Measurements from ENCODE around the gene SMS. TPM values are rescaled to one million over a fixed set of nuclear protein-coding genes. Genes with fewer than 3 reads are reported as not detected.

SMS gene
- total RNA-seq, 4 donors from 2014 or later, result 6.4 to 84.3 (median 37.8) TPM

GRCh38 chrX:22037911-22038537, 97.5 kb downstream of the SMS start:
- TF ChIP-seq CTCF (IDR thresholded peaks at IDR 0.05) (no peak), POLR2A (IDR thresholded peaks at IDR 0.05) (no peak)
- H3K36me3 ChIP-seq, result no peaks in the 10 kb centered on the region
- no peaks in the 10 kb centered on the region for H3K27me3 ChIP-seq
- no peaks in the 10 kb centered on the region for H3K9me3 ChIP-seq
- H3K27ac ChIP-seq, result no peak overlapping the region
- no peak overlapping the region for H3K4me3 ChIP-seq
- intact Hi-C loops (cut with DNase I; ENCODE audit: low total_unique reads), result no loop called here
- no peak for DNase-seq
- no peaks in the 10 kb centered on the region for H3K4me1 ChIP-seq

DNA sequence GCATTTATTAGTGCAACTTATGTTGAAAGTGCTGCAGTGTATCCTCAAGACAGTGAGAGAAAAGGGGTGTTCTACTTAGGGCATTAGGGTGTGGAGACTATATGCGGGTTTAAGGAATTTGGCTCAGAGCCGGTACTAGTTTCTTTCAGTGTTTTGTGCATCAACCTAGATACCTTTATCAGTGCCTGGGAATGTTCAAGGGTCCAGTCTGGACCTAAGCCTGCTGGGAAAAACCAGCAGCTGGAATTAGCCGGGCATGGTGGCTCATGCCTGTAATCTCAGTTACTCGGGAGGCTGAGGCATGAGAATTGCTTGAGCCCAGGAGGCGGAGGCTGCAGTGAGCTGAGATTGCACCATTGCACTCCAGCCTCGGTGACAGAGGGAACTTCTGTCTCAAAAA, 99.0 kb downstream of the SMS start:
- intact Hi-C loops (cut with DNase I; ENCODE audit: low total_unique reads), result no loop called here
- Histone ChIP-seq H3K4me3 (no peak overlapping the region), H3K36me3 (no peaks in the 10 kb centered on the region), H3K9me3 (no peaks in the 10 kb centered on the region), H3K27ac (no peak overlapping the region), H3K4me1 (no peaks in the 10 kb centered on the region), H3K27me3 (no peaks in the 10 kb centered on the region)
- TF ChIP-seq POLR2A (IDR thresholded peaks at IDR 0.05) (no peak), CTCF (IDR thresholded peaks at IDR 0.05) (no peak)
- no peak for DNase-seq

- no peaks in the 10 kb centered on the region for H3K27me3 ChIP-seq
- H3K27ac ChIP-seq, result no peak overlapping the region
- no peak for DNase-seq
- TF ChIP-seq POLR2A (IDR thresholded peaks at IDR 0.05), result no peak
- no peak for TF ChIP-seq CTCF (IDR thresholded peaks at IDR 0.05)
- H3K9me3 ChIP-seq, result no peaks in the 10 kb centered on the region
- intact Hi-C loops (cut with DNase I; ENCODE audit: low total_unique reads), result no loop called here
- H3K4me1 ChIP-seq, result no peaks in the 10 kb centered on the region
- H3K36me3 ChIP-seq, result no peaks in the 10 kb centered on the region
- H3K4me3 ChIP-seq, result no peak overlapping the region
Measured at GRCh38 chrX:22040184-22040583, 99.7 kb downstream of the SMS start.

- Histone ChIP-seq H3K36me3 (no peaks in the 10 kb centered on the region), H3K27ac (no peak overlapping the region), H3K4me3 (no peak overlapping the region), H3K4me1 (no peaks in the 10 kb centered on the region), H3K27me3 (no peaks in the 10 kb centered on the region), H3K9me3 (no peaks in the 10 kb centered on the region)
- DNase-seq, result no peak
- intact Hi-C loops (cut with DNase I; ENCODE audit: low total_unique reads), result no loop called here
- no peak for TF ChIP-seq POLR2A (IDR thresholded peaks at IDR 0.05)
- no peak for TF ChIP-seq CTCF (IDR thresholded peaks at IDR 0.05)
Measured at GRCh38 chrX:22041907-22042530, 101.5 kb downstream of the SMS start.

- H3K36me3 ChIP-seq, result no peaks in the 10 kb centered on the region
- no peak overlapping the region for H3K27ac ChIP-seq
- no peaks in the 10 kb centered on the region for H3K27me3 ChIP-seq
- TF ChIP-seq POLR2A (IDR thresholded peaks at IDR 0.05) (no peak), CTCF (IDR thresholded peaks at IDR 0.05) (no peak)
- H3K4me3 ChIP-seq, result no peak overlapping the region
- no peak for DNase-seq
- no peaks in the 10 kb centered on the region for H3K4me1 ChIP-seq
- no peaks in the 10 kb centered on the region for H3K9me3 ChIP-seq
- intact Hi-C loops (cut with DNase I; ENCODE audit: low total_unique reads), result no loop called here
Measured at GRCh38 chrX:22043872-22044271, 103.4 kb downstream of the SMS start.

Other genes starting within 250 kb of the SMS start
- 1 to 10 TPM in 1 of 4 donors, under 1 TPM in 1, not detected in 2; 0.62 to 1.2 TPM for gene SMPX, start 182.6 kb upstream of the SMS start, total RNA-seq
- gene MBTPS2, start 101.1 kb upstream of the SMS start, total RNA-seq, result 10 to 100 TPM in 2 of 4 donors, 1 to 10 TPM in 2; 1.8 to 24.5 (median 12.9) TPM
- 1 to 10 TPM in 2 of 4 donors, under 1 TPM in 1, not detected in 1; 0.26 to 4.4 (median 3.7) TPM for gene YY2, start 84.7 kb upstream of the SMS start, total RNA-seq
- 1 to 10 TPM; 1.5 to 4.3 (median 2.3) TPM for gene PHEX, start 91.6 kb downstream of the SMS start, total RNA-seq

All from uterus (tissue), 4 donors.